Prostate gland (tissue), 2 donors: Measurements from ENCODE around the gene KIAA0825. TPM values are rescaled to one million over a fixed set of nuclear protein-coding genes. Genes with fewer than 3 reads are reported as not detected.

Source experiments
- DNase-seq: peaks from one replicate; pipeline ENCODE4 v3.0.0-alpha.2; 2019; ENCODE audit warnings: low spot score
- H3K27ac ChIP-seq, 2 donors: fragments of 200-600 bp; sonication (generic); 2 replicates each; pipeline ENCODE4 v1.5.1; 2017 to 2019
- H3K27me3 ChIP-seq: fragments of 200-600 bp; sonication (generic); replicated peaks from 2 replicates; pipeline ENCODE4 v1.5.1; 2019; ENCODE audit not compliant: insufficient read depth
- H3K36me3 ChIP-seq, 2 donors: fragments of 200-600 bp; sonication (generic); 1 replicate in 1 of 2; 2 replicates in 1 of 2; pipeline versions ENCODE4 v1.5.1 to v1.8.1; 2017 to 2019
- H3K4me1 ChIP-seq: fragments of 200-600 bp; sonication (generic); replicated peaks from 2 replicates; pipeline ENCODE4 v1.5.1; 2019
- H3K4me3 ChIP-seq, 2 donors: fragments of 200-600 bp; sonication (generic); 2 replicates each; pipeline ENCODE4 v1.5.1; 2017 to 2019
- H3K9me3 ChIP-seq: fragments of 200-600 bp; sonication (generic); 2 replicates; pipeline ENCODE4 v1.5.1; 2017
- CTCF ChIP-seq, 4 experiments: fragments of 200-600 bp in 2 of 4; fragments of 450-650 bp in 2 of 4; sonication (generic) in 2 of 4; IDR thresholded peaks; 1 replicate in 3 of 4; 2 replicates in 1 of 4; pipeline ENCODE4 v1.5.1; 2016 to 2019; ENCODE audit warnings: antibody characterized with exemption in 4 of 4, mild to moderate bottlenecking in 2 of 4, moderate library complexity in 2 of 4
- POLR2A ChIP-seq: fragments of 450-650 bp; IDR thresholded peaks from one replicate; pipeline ENCODE4 v1.6.1; 2016; ENCODE audit warnings: antibody characterized with exemption, mild to moderate bottlenecking
- POLR2AphosphoS5 ChIP-seq: sonication (generic); formaldehyde crosslinking; IDR thresholded peaks from one replicate; pipeline ENCODE4 v1.6.1; 2017; ENCODE audit warnings: antibody characterized with exemption
- WGBS: methylation state at CpG from one replicate; pipeline ENCODE4 v1.1.5; 2018; 5-methylcytosine and 5-hydroxymethylcytosine counted together
- intact Hi-C: fragments of 100-400 bp; cut with DNase I; formaldehyde crosslinking; loops from one replicate; pipeline ENCODE4 v1.14.2; 2022
- total RNA-seq, 2 donors: library from RNA; depleted of rRNA; stranded (reverse); fragments of >200 nt; gene quantifications; one replicate each; pipeline ENCODE4 v1.1.0, GENCODE V29; 2016

KIAA0825 gene
- total RNA-seq, 2 donors from 2014 or later = 3.9 to 4.1 TPM

- no peaks in the 10 kb centered on the region for H3K36me3 ChIP-seq
- intact Hi-C loops = no loop called here
- no peaks in the 10 kb centered on the region for H3K9me3 ChIP-seq
- H3K4me1 ChIP-seq = no peaks in the 10 kb centered on the region
- no peak for DNase-seq
- no peak overlapping the region for H3K27ac ChIP-seq
- H3K4me3 ChIP-seq = no peak overlapping the region
- WGBS = 97% methylated on average over 1 of the region's 1 CpG
- no peaks in the 10 kb centered on the region for H3K27me3 ChIP-seq
- TF ChIP-seq CTCF (IDR thresholded peaks at IDR 0.05) (no peak), POLR2A (no peak), POLR2AphosphoS5 (no peak)
Measured at GRCh38 chr5:94649874-94650273, 31.5 kb upstream of the KIAA0825 start.

- DNase-seq = no peak
- Histone ChIP-seq H3K27me3 (no peaks in the 10 kb centered on the region), H3K27ac (no peak overlapping the region), H3K4me3 (no peak overlapping the region), H3K4me1 (no peaks in the 10 kb centered on the region), H3K9me3 (no peaks in the 10 kb centered on the region), H3K36me3 (peaks cover 0 to 4% of the 10 kb centered on the region in 2 donors)
- intact Hi-C loops = no loop called here
- TF ChIP-seq POLR2AphosphoS5 (no peak), POLR2A (no peak), CTCF (IDR thresholded peaks at IDR 0.05) (no peak)
Measured at GRCh38 chr5:94646758-94647157, 28.4 kb upstream of the KIAA0825 start.

GRCh38 chr5:94645053-94645452 lies 26.6 kb upstream of the KIAA0825 start:
- TF ChIP-seq POLR2AphosphoS5 (no peak), POLR2A (no peak), CTCF (IDR thresholded peaks at IDR 0.05) (no peak)
- 93% methylated on average over 3 of the region's 3 CpGs for WGBS
- H3K27ac ChIP-seq = no peak overlapping the region

GRCh38 chr5:94640176-94640575 lies 21.8 kb upstream of the KIAA0825 start:
- Histone ChIP-seq H3K9me3 (no peaks in the 10 kb centered on the region), H3K27me3 (no peaks in the 10 kb centered on the region), H3K36me3 (peaks cover 0 to 4% of the 10 kb centered on the region in 2 donors), H3K27ac (no peak overlapping the region), H3K4me3 (no peak overlapping the region), H3K4me1 (no peaks in the 10 kb centered on the region)
- intact Hi-C loops = no loop called here
- no peak for TF ChIP-seq CTCF (IDR thresholded peaks at IDR 0.05)
- TF ChIP-seq POLR2AphosphoS5 = no peak
- TF ChIP-seq POLR2A = no peak
- DNase-seq = no peak
- WGBS = 99% methylated on average over 3 of the region's 3 CpGs

More at GRCh38 chr5:94645053-94645452, 26.6 kb upstream of the KIAA0825 start:
- no peak overlapping the region for H3K4me3 ChIP-seq
- no peaks in the 10 kb centered on the region for H3K27me3 ChIP-seq
- no peaks in the 10 kb centered on the region for H3K9me3 ChIP-seq
- no peaks in the 10 kb centered on the region for H3K4me1 ChIP-seq
- intact Hi-C loops = no loop called here
- peaks cover 0 to 4% of the 10 kb centered on the region in 2 donors for H3K36me3 ChIP-seq
- no peak for DNase-seq

- no peaks in the 10 kb centered on the region for H3K36me3 ChIP-seq
- H3K27ac ChIP-seq = no peak overlapping the region
- TF ChIP-seq CTCF (IDR thresholded peaks at IDR 0.05) = no peak
- TF ChIP-seq POLR2AphosphoS5 = no peak
- TF ChIP-seq POLR2A = no peak
- H3K4me1 ChIP-seq = no peaks in the 10 kb centered on the region
- 85% methylated on average over 2 of the region's 2 CpGs for WGBS
- intact Hi-C loops = no loop called here
- no peak overlapping the region for H3K4me3 ChIP-seq
- H3K27me3 ChIP-seq = no peaks in the 10 kb centered on the region
- H3K9me3 ChIP-seq = no peaks in the 10 kb centered on the region
- no peak for DNase-seq
Measured at GRCh38 chr5:94632024-94632423, 13.6 kb upstream of the KIAA0825 start.
